Epithelial cell of prostate (primary cell): ENCODE data around the gene IL4I1.
"Not testable (repeated sequence)": the region's sequence is repeated elsewhere in the genome, so short reads cannot be mapped to it uniquely, and the experiment has no call there.

Experiments used
- DNase-seq: peaks from one replicate; pipeline ENCODE4 v3.0.0-alpha.2; 2011; ENCODE audit warnings: low read depth, low spot score
- H3K27ac ChIP-seq: fragments of 450-650 bp; 2 replicates; pipeline ENCODE4 v1.5.1; 2017; ENCODE audit warnings: mild to moderate bottlenecking

Gene IL4I1, protein sequence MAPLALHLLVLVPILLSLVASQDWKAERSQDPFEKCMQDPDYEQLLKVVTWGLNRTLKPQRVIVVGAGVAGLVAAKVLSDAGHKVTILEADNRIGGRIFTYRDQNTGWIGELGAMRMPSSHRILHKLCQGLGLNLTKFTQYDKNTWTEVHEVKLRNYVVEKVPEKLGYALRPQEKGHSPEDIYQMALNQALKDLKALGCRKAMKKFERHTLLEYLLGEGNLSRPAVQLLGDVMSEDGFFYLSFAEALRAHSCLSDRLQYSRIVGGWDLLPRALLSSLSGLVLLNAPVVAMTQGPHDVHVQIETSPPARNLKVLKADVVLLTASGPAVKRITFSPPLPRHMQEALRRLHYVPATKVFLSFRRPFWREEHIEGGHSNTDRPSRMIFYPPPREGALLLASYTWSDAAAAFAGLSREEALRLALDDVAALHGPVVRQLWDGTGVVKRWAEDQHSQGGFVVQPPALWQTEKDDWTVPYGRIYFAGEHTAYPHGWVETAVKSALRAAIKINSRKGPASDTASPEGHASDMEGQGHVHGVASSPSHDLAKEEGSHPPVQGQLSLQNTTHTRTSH

GRCh38 chr19:49896863-49897621, at the start of gene IL4I1:
Gene IL4I1, minus strand, starts transcription at chr19:49896887. Its CDS starts 727 bp downstream, at chr19:49896160.
- no peak within 1 kb of the TSS for H3K27ac ChIP-seq
- DNase-seq, result no peak

- no peak for DNase-seq
- no peak overlapping the region for H3K27ac ChIP-seq
Observed at GRCh38 chr19:49946415-49946814, 49.7 kb upstream of the IL4I1 start.

GRCh38 chr19:49944567-49944966, 47.9 kb upstream of the IL4I1 start:
- not testable (repeated sequence) for DNase-seq

DNA sequence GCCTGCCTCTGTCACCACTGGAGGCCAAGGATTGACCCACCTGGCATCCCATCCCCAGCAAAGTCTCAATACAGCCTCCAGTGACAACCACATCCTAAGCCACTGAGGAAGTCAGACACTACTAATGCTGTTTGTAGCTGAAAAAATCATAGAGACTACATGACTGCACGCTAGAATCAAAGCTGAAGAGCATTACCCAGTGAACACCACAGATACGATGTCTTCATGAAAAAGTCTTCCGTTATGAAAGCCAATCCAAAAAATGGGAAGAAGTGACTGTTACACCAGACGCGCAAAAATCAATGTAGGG, 43.8 kb upstream of the IL4I1 start:
- DNase-seq, result no peak
- H3K27ac ChIP-seq, result no peak overlapping the region

More at GRCh38 chr19:49944567-49944966, 47.9 kb upstream of the IL4I1 start:
- H3K27ac ChIP-seq, result not testable (repeated sequence)

DNA sequence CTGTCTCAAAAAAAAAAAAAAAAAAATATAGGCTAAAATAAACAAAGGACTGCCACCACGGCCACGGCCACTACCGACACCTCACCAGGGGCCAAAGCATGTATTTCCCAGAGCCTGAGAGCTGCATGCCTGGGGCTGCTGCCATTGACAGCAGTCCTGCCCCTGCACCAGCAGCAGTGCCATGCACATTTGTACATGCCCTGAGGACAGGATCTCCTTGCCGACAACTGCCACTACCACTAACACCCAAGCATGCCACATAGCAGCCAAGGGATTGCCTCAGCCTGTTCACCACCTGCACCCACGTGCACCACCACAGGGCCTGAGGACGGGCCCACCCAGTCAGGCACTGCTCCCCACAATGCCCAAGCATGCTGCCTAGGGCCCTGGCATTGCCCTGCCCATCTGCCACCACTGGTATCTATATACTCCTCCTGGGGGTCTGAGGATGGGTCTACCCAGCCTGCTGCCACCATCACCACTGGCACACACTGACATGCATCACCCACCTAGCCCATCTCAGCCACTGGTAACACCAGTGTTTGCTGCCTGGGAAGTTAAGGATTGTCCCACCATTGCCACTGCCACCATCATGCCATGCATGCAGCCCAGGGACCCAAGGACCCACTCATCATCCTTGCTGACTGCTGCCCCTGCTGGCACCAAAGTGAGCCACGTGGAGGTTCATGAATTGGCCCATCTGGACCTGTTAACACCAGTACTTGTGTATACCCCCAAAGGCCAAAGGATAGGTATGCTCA, 43.2 kb upstream of the IL4I1 start:
- no peak for DNase-seq
- H3K27ac ChIP-seq, result no peak overlapping the region

- DNase-seq, result no peak
- H3K27ac ChIP-seq, result no peak overlapping the region
Observed at GRCh38 chr19:49938662-49939061, 42.0 kb upstream of the IL4I1 start.

DNA sequence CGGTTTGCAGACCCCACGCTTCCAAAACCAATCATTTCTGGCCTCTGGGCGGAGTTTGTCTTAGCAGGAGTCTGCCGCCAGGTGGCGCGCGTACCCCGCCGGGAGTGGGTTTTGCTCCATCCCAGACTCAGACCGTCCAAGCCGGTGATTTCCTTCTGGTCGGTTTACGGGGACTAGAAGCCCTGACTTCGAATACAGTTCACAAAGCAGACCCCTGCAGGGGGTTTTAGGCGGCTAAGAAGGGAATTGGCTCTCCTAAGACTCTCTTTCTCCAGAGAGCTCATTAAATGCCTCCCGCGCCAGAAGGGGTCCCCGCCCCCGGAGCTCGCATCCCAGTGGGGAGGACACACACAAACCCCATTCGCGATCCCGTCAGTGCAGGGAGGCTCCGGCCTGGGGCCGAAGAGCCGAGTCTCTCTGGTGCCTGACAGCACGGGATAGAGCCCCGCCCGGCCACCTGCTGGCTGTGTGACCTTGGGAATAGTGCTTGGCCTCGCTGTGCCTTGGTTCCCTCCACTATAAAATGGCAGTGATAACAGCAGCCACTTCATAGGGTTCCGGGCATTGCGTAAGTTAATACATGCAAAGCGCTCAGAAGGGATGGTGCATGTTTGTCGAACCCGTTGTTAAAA, 41.2 kb upstream of the IL4I1 start:
- no peak overlapping the region for H3K27ac ChIP-seq
- DNase-seq, result no peak

- no peak overlapping the region for H3K27ac ChIP-seq
- no peak for DNase-seq
Observed at GRCh38 chr19:49936549-49936948, 39.9 kb upstream of the IL4I1 start.

DNA sequence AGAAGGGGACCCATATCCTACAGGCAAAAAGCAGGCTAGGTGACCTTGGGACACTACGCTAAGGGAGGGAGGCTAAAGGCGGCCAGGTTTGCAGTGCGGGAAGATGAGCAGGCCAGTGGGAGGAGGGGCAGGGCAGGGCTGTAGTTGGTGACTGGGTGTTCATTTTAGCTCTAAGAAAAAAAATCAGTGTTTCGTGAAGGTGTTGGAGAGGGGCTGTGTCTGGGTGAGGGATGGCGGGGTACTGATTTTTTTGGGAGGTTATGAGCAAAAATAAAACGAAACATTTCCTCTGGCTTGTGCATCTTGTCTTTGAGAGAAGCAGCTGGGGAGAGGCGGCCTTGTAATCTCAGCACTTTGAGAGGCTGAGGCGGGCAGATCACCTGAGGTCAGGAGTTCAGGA, 37.0 kb upstream of the IL4I1 start:
- DNase-seq, result no peak
- H3K27ac ChIP-seq, result no peak overlapping the region

- no peak overlapping the region for H3K27ac ChIP-seq
- no peak for DNase-seq
Observed at GRCh38 chr19:49932731-49933131, 36.0 kb upstream of the IL4I1 start.

- DNase-seq, result peak; percentile 79
- peak overlapping the region; percentile 50 for H3K27ac ChIP-seq
Observed at GRCh38 chr19:49932041-49932451, 35.4 kb upstream of the IL4I1 start.

DNA sequence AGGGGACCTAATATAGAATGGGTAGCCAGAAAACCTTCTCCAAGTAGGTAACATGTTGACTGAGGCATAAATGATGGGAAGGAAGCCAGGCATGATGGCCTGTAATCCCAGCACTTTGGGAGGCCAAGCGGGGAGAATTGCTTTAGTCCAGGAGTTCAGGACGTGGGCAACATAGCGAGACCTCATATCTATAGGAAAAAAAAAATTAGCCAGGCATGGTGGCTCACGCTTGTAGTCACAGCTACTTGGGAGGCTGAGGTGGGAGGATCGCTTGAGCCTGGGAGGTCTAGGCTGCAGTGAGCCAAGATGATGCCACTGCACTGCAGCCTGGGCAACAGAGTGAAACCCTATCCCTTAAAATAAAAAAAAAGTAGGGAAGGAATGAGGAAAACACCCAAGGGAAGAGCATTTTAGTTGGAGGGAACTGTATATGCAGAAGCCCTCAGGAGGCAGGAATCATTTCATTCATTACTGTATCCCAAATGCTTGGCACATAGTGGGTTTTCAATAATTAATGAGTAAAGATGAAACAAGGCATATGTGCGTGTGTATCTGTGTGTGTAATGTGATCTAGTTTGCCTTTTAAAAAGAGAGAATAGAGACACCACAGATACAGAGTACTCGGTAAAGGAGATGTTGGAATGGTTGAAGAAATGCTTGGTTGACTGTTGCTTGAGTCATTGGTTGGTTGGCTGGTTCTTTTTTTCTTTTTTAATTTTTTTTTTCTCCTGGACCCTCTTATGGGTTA, 34.8 kb upstream of the IL4I1 start:
- peak overlapping the region; percentile 50 for H3K27ac ChIP-seq
- DNase-seq, result no peak

- peak overlapping the region; percentile 89 for H3K27ac ChIP-seq
- DNase-seq, result no peak
Observed at GRCh38 chr19:49930483-49931011, 33.9 kb upstream of the IL4I1 start.

DNA sequence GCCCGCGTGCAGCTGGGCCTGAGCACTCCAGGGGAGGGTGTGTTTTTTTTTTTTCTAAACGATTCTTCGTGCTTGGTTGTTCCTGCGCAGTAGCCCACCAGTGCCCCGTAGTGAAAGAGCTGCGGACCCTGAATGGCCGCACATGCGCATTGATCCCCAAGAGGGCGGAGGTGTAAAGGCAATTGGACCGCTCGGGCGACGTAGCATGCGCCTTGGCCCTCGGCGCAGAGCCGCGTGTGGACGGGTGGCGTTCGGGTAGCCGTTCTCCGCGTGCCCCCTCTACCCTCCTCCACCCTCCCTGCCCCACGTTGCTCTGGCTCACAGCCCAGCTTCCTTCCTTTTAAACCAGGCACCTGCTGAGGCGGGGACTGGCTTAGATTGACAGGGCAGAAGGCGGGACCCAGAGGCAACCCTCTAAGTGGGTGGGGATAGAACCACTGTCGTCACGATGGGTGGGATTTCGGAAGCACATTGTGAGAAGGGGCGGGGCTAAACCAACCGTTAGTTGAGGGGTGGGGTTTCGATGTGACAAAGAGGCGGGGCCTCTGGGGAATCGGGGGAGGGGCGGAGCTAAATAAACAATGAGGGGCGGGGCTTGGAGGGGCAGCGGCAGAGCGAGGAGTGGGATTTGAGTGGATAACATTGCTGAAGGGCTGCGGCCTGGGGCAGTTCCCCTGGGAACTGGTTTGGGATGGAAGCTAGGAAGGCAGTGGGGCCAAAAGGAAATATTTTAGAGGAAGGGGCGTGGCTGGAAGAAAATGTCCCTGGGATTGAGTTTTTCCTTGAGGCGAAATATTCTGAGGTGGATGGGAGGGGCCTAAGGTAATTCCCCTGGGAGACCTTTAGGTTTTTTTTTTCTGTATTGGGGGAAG, 33.2 kb upstream of the IL4I1 start:
- peak; percentile 83 for DNase-seq
- peak overlapping the region; percentile 89 for H3K27ac ChIP-seq

DNA sequence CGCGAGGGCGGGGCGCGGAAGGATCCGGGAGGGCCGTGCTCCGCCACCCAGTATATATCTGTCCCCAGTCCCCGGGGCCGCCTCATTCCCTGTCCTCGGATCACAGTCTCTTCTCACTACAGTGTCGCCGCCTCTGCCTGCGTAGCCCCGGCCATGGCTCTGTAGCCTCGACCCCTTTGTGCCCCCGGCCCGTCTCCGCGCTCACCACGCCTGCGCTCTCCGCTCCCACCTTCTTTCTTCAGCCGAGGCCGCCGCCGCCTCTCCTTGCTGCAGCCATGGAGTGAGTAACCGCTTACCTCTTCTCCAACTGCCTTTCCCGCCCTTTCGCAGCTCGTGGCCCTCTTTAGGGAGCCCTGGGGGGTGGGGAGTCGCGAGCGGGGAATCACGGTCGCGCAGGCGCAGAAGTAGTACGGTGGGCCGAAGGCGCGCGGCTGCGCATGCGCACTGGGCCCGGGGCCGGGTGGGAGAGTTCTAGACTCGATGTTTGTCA, 32.5 kb upstream of the IL4I1 start, which contains the start of the genes ATF5 and NUP62:
Gene ATF5, plus strand, starts transcription at position 85 of the 490 bp plus-strand sequence. CDS start 1,646 bp downstream, outside the sequence.
Gene NUP62, minus strand, starts transcription at position 384 of the 490 bp plus-strand sequence. CDS start 19,697 bp downstream, outside the sequence.
- DNase-seq, result no peak
- peak within 1 kb of the TSS; percentile 89 for H3K27ac ChIP-seq

GRCh38 chr19:49927526-49928264, 31.0 kb upstream of the IL4I1 start:
- peak overlapping the region; percentile 89 for H3K27ac ChIP-seq
- no peak for DNase-seq

- DNase-seq, result no peak
Observed at GRCh38 chr19:49926515-49926914, 29.8 kb upstream of the IL4I1 start.

More at GRCh38 chr19:49926515-49926914, 29.8 kb upstream of the IL4I1 start:
- no peak overlapping the region for H3K27ac ChIP-seq
